GM19025 (cell line): ENCODE data around the gene UNCX.

ENCODE experiments used
- ATAC-seq: cut with Tn5 transposase; IDR thresholded peaks from one replicate; pipeline ENCODE4 v1.9.1; 2021; ENCODE audit warnings: mild to moderate bottlenecking, low read depth, moderate library complexity; ENCODE audit not compliant: unreplicated experiment

Gene UNCX

DNA sequence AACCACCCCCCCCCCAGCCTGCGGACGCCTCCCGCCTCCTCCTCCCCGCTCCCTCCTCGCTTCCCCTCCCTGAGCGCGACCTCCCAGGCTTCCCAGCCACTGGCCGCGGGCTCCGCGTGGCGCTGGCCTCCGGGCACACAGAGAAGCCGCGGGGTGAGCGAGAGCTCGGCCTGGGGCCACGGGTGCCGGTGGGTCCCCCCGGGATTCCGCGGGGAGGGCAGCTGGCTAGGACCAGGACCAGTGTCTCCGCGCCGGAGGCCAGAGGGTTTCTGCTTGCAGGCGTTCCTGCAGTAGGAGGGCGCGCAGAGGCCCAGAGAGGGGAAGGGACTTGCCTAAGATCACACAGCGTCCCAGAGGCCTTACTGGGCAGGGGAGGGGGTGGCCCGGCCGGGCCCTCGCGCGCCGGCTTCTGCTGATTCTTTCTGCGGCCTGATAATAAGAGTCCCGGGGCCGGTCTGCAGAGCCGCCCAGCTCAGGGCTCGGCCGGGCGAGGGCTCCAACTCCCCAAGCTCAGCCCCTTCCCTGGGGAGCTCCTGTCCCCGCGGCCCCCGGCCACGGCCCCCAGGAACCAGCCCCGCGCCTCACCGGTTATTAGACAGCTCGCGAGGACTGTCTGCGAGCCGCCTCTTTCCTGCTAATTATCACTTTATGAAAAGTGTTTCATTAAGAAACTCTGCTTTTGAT, 10.1 kb downstream of the UNCX start:
- no peak for ATAC-seq

DNA sequence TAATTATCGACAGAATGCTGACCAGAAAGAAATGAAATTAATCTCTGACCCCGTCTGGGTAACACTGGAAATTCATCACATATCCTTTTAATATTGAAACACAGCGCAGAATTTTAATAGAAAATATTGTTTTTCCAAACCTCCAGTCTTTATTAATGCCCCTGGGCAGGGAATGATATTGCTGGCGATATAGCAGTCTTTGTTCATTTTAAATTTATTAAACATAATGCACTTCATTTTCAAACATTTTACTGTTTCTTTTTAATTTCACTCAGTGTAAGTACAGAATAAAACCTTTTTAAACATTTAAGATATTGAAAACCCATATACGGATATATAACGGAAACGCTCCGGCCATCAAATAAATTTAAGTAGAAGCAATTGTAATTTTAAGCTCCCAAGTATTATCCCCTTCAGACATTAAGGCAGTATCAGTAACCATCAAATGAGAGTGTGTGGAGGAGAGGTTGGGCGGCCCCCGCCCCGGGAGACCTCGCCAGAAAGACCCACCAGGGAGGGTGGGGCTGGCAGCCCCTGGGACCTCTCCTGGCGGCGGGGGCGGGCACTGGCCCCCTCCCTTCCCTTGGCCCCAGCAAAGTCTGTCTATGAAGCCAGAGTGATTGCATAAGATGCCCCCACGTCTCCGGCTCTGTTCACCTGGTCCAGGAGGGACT, 10.8 kb downstream of the UNCX start:
- ATAC-seq, result no peak

DNA sequence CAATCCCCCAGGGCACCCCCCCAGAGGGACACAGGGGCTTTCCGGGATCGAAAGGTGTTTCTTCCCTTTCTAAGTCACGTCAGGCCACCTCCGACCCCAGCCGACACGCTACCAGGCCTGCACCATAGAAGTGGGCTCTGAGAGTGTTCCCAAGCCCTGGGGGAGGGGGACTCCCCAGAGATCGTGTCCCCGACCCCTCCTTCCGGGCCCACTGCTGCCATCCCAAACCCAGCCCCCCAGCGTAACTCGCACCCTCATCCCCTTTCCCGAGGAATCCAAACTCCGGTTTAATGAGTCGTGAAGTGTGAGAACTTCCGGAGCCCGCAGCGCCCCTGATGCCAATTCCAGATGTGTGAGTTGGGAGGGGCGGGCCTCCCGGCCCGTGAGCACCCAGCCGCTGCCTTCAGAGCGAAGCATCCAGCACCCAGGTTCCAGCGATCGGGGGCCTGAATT, 11.3 kb downstream of the UNCX start:
- ATAC-seq, result no peak

GRCh38 chr7:1244700-1245523, 12.2 kb downstream of the UNCX start:
- ATAC-seq, result no peak

GRCh38 chr7:1245524-1246050, 12.9 kb downstream of the UNCX start:
- no peak for ATAC-seq

GRCh38 chr7:1246160-1246870, 13.6 kb downstream of the UNCX start:
- no peak for ATAC-seq

DNA sequence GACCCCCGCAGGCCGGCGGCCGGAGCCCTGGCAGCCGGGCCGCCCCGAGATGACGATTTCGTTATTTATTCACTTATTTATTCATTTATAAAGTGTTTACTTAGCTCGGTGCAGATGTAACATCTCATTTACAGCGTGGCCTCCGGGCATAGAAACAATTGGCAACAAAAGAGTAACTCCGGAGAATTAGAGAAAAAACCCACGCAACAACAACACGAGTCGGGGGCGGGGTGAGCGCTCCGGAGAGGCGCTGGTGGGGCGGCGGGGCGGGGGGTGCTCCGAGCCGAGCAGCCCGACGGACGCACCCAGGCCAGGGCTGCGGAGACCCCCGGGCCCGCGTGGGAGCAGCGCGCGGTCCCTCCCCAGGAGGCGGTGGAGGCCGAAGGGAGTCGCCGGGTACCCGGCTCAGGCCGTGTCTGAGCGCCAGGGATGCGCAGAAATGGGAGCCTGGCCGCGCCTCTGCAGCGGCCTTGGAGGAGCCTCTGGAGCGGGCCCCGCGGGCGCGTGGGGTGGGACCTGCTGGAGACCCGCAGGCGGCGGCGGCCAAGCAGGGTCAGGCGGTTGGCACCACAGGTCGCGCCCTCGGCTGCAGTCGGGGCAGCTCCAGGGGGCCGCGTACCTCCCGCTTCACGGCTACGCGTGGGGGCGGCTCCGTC, 14.3 kb downstream of the UNCX start:
- no peak for ATAC-seq

- no peak for ATAC-seq
Measured at GRCh38 chr7:1247527-1248041, 14.9 kb downstream of the UNCX start.

- ATAC-seq, result no peak
Measured at GRCh38 chr7:1248143-1248915, 15.7 kb downstream of the UNCX start.

DNA sequence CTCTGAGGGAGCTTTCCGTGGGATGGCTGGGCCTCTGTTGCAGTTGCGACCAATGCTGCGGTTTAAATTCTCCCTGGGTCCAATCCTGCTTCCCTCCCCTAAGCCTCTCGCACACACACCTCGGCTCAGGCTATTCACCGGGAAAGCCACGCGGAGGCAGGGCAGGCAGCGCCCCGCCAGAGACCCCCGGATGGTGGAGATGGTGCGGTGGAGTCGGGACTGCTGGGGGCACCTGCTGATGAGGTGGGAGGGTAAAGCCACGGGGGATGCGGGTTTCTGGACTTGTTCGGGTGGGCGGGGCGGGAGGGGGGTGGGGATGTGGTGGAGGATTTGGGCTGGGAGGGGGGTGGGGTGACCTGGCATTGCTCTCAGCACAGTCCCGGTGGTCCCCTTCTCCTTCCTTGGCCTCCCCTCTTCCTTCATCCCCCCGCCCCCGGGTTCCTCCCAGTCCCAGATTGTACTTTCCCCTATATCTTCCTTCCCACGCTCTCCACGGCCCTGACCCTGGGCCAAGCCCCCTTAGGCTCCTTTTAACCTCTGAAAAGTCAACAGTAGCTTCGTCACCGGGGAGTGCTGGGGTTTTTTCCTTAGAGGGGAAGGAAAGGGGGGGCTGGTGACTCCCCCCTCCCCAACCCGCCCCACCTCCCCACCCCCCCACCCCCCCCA, 16.4 kb downstream of the UNCX start:
- no peak for ATAC-seq

DNA sequence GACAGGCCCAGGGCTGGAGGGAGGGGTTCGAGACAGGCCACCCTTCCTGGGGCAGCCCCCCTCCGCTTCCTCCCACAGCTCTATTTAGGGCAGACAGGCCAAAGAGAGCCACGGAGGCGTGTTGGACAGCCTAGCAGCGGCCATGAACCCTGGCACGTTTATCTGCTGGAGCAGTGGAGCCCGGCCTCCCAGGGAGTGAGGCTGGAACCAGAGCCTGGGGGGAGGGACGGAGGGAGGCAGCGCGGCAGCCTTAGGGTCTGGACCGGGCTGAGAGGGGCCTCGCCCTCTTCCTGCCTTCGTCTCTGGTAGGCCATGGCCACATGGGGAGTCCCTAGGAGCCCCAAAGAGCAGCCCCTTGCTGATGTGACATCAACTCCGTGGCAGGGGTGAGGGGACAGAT, 17.1 kb downstream of the UNCX start:
- ATAC-seq, result no peak

GRCh38 chr7:1250901-1251300, 18.2 kb downstream of the UNCX start:
- no peak for ATAC-seq

GRCh38 chr7:1251796-1252539, 19.3 kb downstream of the UNCX start:
- no peak for ATAC-seq

DNA sequence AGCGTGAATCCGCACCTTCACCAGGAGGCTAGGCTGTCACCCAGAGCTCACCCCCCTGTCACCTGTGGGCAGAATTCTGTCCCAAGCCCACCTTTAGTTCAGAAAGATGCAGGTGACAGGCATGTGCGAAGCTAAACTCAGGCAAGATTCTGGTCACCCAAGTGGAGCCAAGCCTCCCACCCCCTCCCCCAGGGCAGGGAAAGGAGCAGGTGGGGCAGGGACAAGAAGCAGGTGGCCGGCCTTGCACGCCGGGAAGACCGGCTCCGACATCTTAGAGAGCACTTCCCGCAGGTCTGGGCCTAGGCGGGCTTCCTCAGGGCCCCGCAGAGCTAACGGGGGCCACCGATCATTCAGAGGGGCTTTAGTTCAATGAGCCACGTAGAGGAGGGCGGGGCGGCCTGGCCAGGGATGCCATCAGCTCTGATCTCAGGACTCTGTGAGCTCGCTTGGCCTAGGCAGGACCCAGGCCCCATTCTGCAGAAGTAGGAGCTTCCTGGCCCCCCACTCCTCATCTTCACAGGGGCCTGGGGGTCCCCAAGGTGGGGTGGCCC, 19.9 kb downstream of the UNCX start:
- ATAC-seq, result no peak

GRCh38 chr7:1253681-1254181, 21.1 kb downstream of the UNCX start:
- no peak for ATAC-seq

- no peak for ATAC-seq
Measured at GRCh38 chr7:1254281-1255079, 21.8 kb downstream of the UNCX start.
